ENCODE results near the gene TALDO1.

- TF ChIP-seq CTCF (IDR thresholded peaks at IDR 0.05 in 8 of 11, conservative IDR thresholded peaks at IDR 0.05 in 3 of 11) = no peak
- TF ChIP-seq POLR2AphosphoS5 (IDR thresholded peaks at IDR 0.05) = no peak
- no peak for TF ChIP-seq POLR2A (IDR thresholded peaks at IDR 0.05)
Measured at GRCh38 chr11:698493-699115, 48.7 kb upstream of the TALDO1 start.

Data from spleen (tissue), 7 donors.